IMR-90 (cell line): ENCODE measurements around the gene FER. TPM values are rescaled to one million over a fixed set of nuclear protein-coding genes. Genes with fewer than 3 reads are reported as not detected.

ENCODE experiments used
- ATAC-seq: fragments of 200-7000 bp; cut with Tn5 transposase; 2 replicates; pipeline ENCODE4 v1.9.1; 2020; ENCODE audit warnings: low read depth, mild to moderate bottlenecking, moderate library complexity
- BruUV-seq: library from RNA; stranded (reverse); fragments of 400-500 nt; replicated peaks from 2 replicates; lab custom pipeline; 2021; lab: Mats Ljungman, UMichigan
- CTCF ChIA-PET: fragments of 300-600 bp; formaldehyde crosslinking; extraction: SDS; loops from one replicate; lab custom pipeline; 2021; ENCODE audit warnings: antibody characterized with exemption; lab: Yijun Ruan, JAX
- POLR2A ChIA-PET: fragments of 300-600 bp; sonication (Branson Sonifier 250); formaldehyde crosslinking; loops from one replicate; lab custom pipeline; 2022; ENCODE audit warnings: antibody characterized with exemption; ENCODE audit not compliant: unreplicated experiment; lab: Charles Lee
- DNase-seq: peaks from one replicate; pipeline ENCODE4 v3.0.0; 2013
- H2AFZ ChIP-seq: replicated peaks from 2 replicates; pipeline ENCODE3; 2013; ENCODE audit warnings: low read length, mild to moderate bottlenecking; ENCODE audit not compliant: poor library complexity
- H2AK5ac ChIP-seq: 2 replicates; pipeline ENCODE4 v1.6.1; 2013; ENCODE audit warnings: low read depth, low read length, inconsistent platforms
- H2AK9ac ChIP-seq: replicated peaks from 2 replicates; pipeline ENCODE3; 2013; ENCODE audit warnings: mild to moderate bottlenecking, low read depth, low read length, moderate library complexity; ENCODE audit not compliant: poor library complexity
- H2BK120ac ChIP-seq: 2 replicates; pipeline ENCODE4 v1.6.1; 2013; ENCODE audit warnings: low read depth, low read length, inconsistent platforms
- H2BK15ac ChIP-seq: 3 replicates; pipeline ENCODE4 v1.6.1; 2013; ENCODE audit warnings: low read depth, low read length, inconsistent platforms
- H2BK20ac ChIP-seq: 2 replicates; pipeline ENCODE4 v1.6.1; 2013; ENCODE audit warnings: low read depth, mild to moderate bottlenecking, inconsistent platforms, low read length, moderate library complexity
- H2BK5ac ChIP-seq: 2 replicates; pipeline ENCODE4 v1.6.1; 2013; ENCODE audit warnings: mild to moderate bottlenecking, low read depth, low read length, inconsistent platforms; ENCODE audit not compliant: poor library complexity, severe bottlenecking
- H3K14ac ChIP-seq: replicated peaks from 2 replicates; pipeline ENCODE4 v1.6.1; 2013; ENCODE audit warnings: low read depth, low read length, inconsistent platforms
- H3K18ac ChIP-seq: 2 replicates; pipeline ENCODE4 v1.6.1; 2013; ENCODE audit warnings: low read depth, low read length, control low read depth
- H3K23ac ChIP-seq: 2 replicates; pipeline ENCODE4 v1.6.1; 2013; ENCODE audit warnings: low read depth, low read length, inconsistent platforms
- H3K27ac ChIP-seq: 2 replicates; pipeline ENCODE4 v1.5.1; 2013; ENCODE audit warnings: mild to moderate bottlenecking, control low read depth, low read length; ENCODE audit not compliant: insufficient read depth
- H3K27me3 ChIP-seq: 2 replicates; pipeline ENCODE4 v1.6.1; 2013; ENCODE audit warnings: low read length; ENCODE audit not compliant: control insufficient read depth, insufficient read depth
- H3K36me3 ChIP-seq: 2 replicates; pipeline ENCODE4 v1.6.1; 2013; ENCODE audit warnings: low read length, mixed read lengths; ENCODE audit not compliant: control insufficient read depth, insufficient read depth
- H3K4ac ChIP-seq: 2 replicates; pipeline ENCODE4 v1.6.1; 2013; ENCODE audit warnings: low read depth, low read length, inconsistent platforms
- H3K4me1 ChIP-seq: 2 replicates; pipeline ENCODE4 v1.6.1; 2013; ENCODE audit warnings: low read length, mixed read lengths; ENCODE audit not compliant: control insufficient read depth, insufficient read depth
- H3K4me2 ChIP-seq: 2 replicates; pipeline ENCODE4 v1.6.1; 2013; ENCODE audit warnings: low read depth, mild to moderate bottlenecking, control low read depth, low read length, moderate library complexity
- H3K4me3 ChIP-seq: 2 replicates; pipeline ENCODE4 v1.5.1; 2013; ENCODE audit warnings: low read depth, mild to moderate bottlenecking, control low read depth, low read length, moderate library complexity; ENCODE audit not compliant: insufficient read depth
- H3K56ac ChIP-seq: 2 replicates; pipeline ENCODE4 v1.6.1; 2013; ENCODE audit warnings: low read length, inconsistent platforms; ENCODE audit not compliant: insufficient read depth; ENCODE audit errors: extremely low read depth
- H3K79me1 ChIP-seq, 2 experiments: 2 replicates each; pipeline ENCODE4 v1.6.1; 2013; ENCODE audit warnings: low read length in 2 of 2, inconsistent platforms in 1 of 2, low read depth in 1 of 2
- H3K9ac ChIP-seq: 2 replicates; pipeline ENCODE4 v1.6.1; 2013; ENCODE audit warnings: low read depth, low read length, control low read depth
- H3K9me1 ChIP-seq: 2 replicates; pipeline ENCODE4 v1.6.1; 2013; ENCODE audit warnings: low read length, inconsistent platforms; ENCODE audit not compliant: insufficient read depth
- H3K9me3 ChIP-seq: 2 replicates; pipeline ENCODE4 v1.6.1; 2013; ENCODE audit warnings: low read length; ENCODE audit not compliant: control insufficient read depth, insufficient read depth
- H4K20me1 ChIP-seq: 2 replicates; pipeline ENCODE4 v1.6.1; 2013; ENCODE audit warnings: low read length, inconsistent platforms; ENCODE audit not compliant: insufficient read depth
- H4K5ac ChIP-seq: 2 replicates; pipeline ENCODE4 v1.6.1; 2013; ENCODE audit warnings: mild to moderate bottlenecking, low read depth, low read length, control low read depth
- H4K8ac ChIP-seq, 2 experiments: 2 replicates each; pipeline ENCODE4 v1.6.1; 2013; ENCODE audit warnings: low read depth in 2 of 2, low read length in 2 of 2, control low read depth in 1 of 2, inconsistent platforms in 1 of 2
- H4K91ac ChIP-seq: 2 replicates; pipeline ENCODE4 v1.6.1; 2013; ENCODE audit warnings: low read depth, low read length, inconsistent platforms; ENCODE audit not compliant: insufficient read depth
- BHLHE40 ChIP-seq: fragments of 150-350 bp; IDR thresholded peaks from 2 replicates; pipeline ENCODE4 v1.6.1; 2016; ENCODE audit warnings: mild to moderate bottlenecking, low read depth, low read length
- MAFK ChIP-seq: IDR thresholded peaks from 2 replicates; pipeline ENCODE4 v1.6.1; 2012; ENCODE audit warnings: low read depth, low read length, improper control_type of control experiment
- WGBS, 2 experiments: methylation state at CpG; one replicate each; pipeline versions ENCODE4 v1.1.5 to v1.1.7; 2013; ENCODE audit warnings: missing lambda C conversion rate in 2 of 2; ENCODE audit not compliant: insufficient read length in 1 of 2; ENCODE audit errors: extremely low coverage in 2 of 2; 5-methylcytosine and 5-hydroxymethylcytosine counted together
- dilution Hi-C: fragments of 300-500 bp; cut with HindIII; formaldehyde crosslinking; loops from one replicate; pipeline ENCODE4 v1.14.3; 2018; ENCODE audit warnings: low sequenced_read_pairs; ENCODE audit not compliant: unreplicated experiment
- in situ Hi-C: fragments of 300-500 bp; cut with MboI; formaldehyde crosslinking; loops from 3 replicates; pipeline ENCODE4 v1.14.3; 2019; ENCODE audit warnings: low sequenced_read_pairs, inconsistent platforms, mixed read lengths
- intact Hi-C: fragments of 100-400 bp; cut with micrococcal nuclease; formaldehyde crosslinking; loops from 2 replicates; pipeline ENCODE4 v1.10.0; 2022
- polyA plus RNA-seq, 3 experiments: library from polyadenylated mRNA; depleted of rRNA; stranded (reverse); fragments of >200 nt; gene quantifications; 2 replicates each; pipeline ENCODE4 v1.2.3, GENCODE V29; 2012; ENCODE audit warnings: low replicate concordance in 1 of 3
- total RNA-seq: library from RNA; depleted of rRNA; stranded (reverse); fragments of >200 nt; gene quantifications from 2 replicates; pipeline ENCODE4 v1.2.3, GENCODE V29; 2012

Gene FER
- total and polyA plus RNA-seq, 2 of the 4 experiments (the other 2 are of a cell fraction): 3.5 to 32.4 TPM

- dilution Hi-C loops: no loop called here
- H3K14ac ChIP-seq: no peak overlapping the region
- no CpG with 5 or more reads among the region's 2 CpGs for WGBS, 2 experiments
These were observed 202.6 kb downstream of the FER start for GRCh38 chr5:108950276-108950675.

More at GRCh38 chr5:108950276-108950675, 202.6 kb downstream of the FER start:
- no peak overlapping the region for H2BK120ac ChIP-seq
- H3K18ac ChIP-seq: no peak overlapping the region
- H3K4me2 ChIP-seq: no peak overlapping the region
- DNase-seq (no peak), ATAC-seq (no peak)
- BruUV-seq: no TSS peak
- H4K20me1 ChIP-seq: no peaks in the 10 kb centered on the region
- no peaks in the 10 kb centered on the region; a peak in 1 of 4 replicates for H3K79me1 ChIP-seq
- H3K9me1 ChIP-seq: no peaks in the 10 kb centered on the region
- POLR2A ChIA-PET: no interaction called here
- H3K27ac ChIP-seq: no peak overlapping the region
- no peak overlapping the region for H2BK15ac ChIP-seq
- in situ Hi-C loops: no loop called here
- no peak overlapping the region for H2AK9ac ChIP-seq
- no peak overlapping the region for H2BK20ac ChIP-seq
- no peak overlapping the region for H4K5ac ChIP-seq
- no peak overlapping the region for H3K4me3 ChIP-seq
- CTCF ChIA-PET: no interaction called here
- TF ChIP-seq BHLHE40 (no peak), MAFK (peak; percentile 72)
- no peak overlapping the region for H3K4ac ChIP-seq
- no peak overlapping the region for H2BK5ac ChIP-seq
- H3K4me1 ChIP-seq: no peaks in the 10 kb centered on the region
- no peaks in the 10 kb centered on the region for H3K9me3 ChIP-seq
- no peak overlapping the region for H2AFZ ChIP-seq
- H3K9ac ChIP-seq: no peak overlapping the region
- intact Hi-C loops: no loop called here
- H2AK5ac ChIP-seq: no peak overlapping the region
- H4K91ac ChIP-seq: no peak overlapping the region
- no peak overlapping the region for H3K56ac ChIP-seq
- H3K36me3 ChIP-seq: no peaks in the 10 kb centered on the region
- H4K8ac ChIP-seq: no peak overlapping the region
- no peak overlapping the region for H3K23ac ChIP-seq
- no peaks in the 10 kb centered on the region for H3K27me3 ChIP-seq
